ENCODE results near the gene NECAB2.

NECAB2 gene

DNA sequence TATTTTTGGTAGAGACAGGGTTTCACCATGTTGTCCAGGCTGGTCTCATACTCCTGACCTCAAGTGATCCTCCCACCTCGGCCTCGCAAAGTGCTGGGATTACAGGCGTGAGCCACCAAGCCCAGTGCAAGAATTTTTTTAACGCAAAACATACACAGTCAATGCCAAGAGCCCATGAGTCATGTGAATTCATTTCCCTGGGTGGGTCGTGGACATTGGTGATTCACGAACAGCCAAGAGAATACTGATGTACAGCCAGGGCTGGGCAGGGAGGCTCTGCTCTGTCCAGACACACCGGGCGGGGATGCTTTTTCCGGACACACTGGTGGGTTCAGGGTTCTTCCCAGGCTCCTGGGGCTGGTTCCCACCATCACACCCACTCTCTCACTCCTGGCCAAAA, 56.8 kb downstream of the NECAB2 start:
- no peak for DNase-seq (ENCODE audit: low read depth in 3 of 3)

DNA sequence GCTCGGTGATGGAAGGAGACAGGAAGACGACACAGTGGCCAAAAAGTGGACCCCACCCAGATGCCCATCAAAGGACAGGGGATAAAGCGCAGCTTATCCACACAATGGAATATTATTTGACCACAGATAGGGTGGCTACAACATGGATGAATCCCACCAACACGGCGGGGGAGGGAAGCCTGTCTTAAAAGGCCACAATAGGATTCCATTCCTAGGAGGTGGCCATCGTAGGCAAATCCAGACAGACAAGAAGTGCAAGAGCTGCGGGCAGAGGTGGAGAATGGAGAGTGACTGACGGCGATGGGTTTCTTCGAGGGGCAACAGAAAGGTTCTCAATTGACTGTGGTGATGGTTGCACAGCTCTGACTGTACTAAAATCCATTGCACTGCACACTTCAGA, 58.6 kb downstream of the NECAB2 start:
- DNase-seq (ENCODE audit: low read depth in 3 of 3): no peak

DNA sequence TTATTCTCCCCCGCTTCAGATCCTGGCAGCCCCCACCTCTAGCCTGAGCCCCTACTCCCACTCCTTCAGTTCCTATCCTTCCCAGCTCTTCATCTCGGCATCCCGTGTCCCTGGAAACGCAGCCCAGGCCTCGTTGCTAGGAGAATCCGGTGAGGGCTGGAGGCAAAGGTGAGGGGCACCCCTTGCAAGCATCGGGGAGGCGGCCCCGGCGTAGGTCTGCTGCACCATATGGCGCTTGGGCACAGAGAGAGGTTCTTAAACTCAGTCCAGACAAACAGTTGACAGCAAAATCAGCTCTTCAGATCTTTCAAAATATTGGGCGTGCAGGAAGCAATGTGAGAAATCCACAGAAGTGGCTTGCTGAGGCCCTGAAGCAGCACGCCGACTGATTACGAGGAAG, 59.6 kb downstream of the NECAB2 start:
- no peak for DNase-seq (ENCODE audit: low read depth in 3 of 3)

DNA sequence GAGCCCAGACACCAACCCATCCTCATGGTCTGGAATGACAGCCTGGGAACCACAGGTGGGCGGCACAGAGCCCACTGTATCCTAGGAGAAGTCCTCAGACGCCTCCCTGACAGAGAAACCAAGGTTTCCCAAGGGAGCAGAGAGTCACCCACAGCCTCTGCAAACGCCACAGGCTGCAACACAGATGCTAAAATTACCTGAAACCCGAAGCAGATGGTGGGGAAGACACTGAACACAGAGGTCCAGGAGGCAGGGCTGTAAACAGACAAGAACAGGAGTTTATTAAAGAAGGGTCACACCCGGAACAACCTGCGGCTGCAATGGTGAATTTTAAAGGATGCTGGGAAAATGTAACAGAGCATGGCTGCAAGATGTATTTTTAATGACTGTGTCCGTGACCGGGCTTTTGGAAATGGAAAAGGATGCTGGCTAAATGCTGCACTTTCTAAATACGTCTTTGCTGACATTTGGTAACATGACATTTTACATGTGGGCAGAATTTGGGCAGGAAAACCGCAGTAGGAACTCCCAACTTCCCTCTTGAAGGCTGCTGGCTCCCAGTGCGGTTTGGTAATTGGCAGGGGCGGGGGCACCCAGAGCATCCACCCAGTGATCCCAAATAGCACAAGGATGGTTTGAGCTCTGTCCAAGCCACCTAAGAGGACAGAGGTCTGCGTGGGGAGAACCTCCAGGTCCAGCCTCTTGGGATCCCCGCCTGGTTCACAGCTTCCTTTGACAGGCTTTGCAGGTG, 61.4 kb downstream of the NECAB2 start:
- no peak for DNase-seq (ENCODE audit: low read depth in 3 of 3)

DNA sequence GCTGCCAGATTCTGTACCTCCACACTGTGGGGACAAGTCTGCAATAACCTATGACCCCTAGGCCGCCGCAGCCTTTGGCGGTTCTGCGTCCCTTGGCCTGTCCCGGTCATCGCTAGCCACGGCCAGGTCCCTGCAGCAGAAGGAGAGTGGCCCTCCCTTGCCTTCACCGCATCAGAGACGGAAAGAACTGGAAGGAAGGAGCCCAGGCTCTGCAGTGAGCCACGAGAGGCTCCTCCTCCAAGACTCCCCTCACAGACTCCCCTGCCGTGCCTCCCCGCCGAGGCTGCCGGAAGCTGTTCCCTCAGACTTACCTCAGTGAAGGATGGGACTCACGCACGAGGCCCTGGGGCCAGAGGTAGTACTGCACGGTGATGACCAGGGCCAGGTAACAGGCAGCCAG, 63.5 kb downstream of the NECAB2 start:
- DNase-seq (ENCODE audit: low read depth in 3 of 3): no peak

DNA sequence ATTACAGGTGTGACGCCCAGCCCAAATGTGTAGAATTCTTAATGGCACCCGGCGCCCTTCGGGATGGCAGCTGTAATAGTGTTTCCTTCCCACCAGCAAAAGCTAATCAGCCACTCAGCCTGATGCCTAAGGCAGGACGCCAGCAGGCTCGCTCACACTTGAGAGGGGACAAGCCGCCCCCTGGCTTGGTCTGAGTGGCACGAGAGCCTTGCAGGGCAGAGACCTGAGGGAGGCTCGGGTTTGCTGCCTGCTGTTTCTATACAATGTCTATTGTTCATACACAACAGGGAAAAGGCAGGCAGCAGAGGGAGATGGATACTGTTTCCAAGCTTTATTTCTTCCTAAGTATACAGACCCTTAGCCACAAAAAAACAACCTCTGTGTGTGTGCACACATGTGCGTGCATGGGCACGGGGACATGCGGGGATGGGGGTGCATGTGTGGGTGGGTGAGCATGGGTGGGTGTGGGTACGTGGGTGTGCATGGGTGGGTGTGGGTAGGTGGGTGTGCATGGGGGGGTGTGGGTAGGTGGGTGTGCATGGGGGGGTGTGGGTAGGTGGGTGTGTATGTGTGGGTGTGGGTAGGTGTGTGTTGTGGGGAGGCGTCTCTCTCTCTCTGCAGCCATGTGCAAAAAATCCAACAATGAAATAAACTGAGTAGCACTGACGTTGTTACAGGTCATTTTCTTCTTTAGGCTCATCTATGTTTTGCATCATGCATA, 64.6 kb downstream of the NECAB2 start:
- no peak for DNase-seq (ENCODE audit: low read depth in 3 of 3)

DNA sequence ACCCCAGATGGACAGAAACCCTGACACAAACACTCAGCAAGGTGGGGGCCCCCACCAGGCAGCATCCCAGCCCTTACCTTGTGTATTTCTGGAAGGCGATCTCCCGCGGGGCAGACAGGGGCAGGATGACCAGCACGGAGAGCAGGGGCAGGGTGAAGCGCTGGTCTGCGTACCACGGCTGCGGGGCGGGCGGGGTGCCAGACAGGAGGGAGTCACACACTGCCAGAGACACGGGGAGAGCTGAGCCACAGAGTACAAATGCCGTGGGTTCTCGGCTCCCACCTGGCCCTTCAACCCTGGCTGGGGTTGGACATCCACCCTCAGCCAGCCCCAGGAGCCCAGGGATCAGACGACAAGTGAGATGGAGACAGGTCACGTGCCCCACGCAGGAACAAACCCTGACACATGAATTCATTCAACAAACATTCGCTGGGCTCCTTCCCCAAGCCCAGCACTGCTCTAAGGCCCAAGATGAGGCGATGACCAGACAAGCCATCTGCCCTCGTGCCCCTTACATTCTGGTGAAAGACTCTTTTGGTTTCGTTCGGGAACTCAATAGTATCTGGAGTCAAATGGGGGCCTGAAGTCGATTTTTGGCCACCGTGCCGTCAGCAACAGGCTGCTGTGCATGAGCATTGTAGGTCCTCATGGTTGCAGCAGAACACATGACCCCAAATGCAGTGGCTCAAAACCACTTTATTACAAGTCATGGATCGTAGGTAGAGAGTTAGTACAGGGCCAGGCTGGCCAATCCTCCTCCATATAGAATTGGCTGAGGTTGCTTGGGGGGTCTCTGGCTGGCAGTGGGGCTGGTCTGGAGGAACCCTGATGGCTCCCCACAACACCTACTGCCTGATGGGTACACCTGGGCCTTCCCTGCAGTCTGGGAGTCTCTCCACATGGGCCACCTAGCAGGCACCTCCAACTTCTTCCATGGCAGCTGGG, 65.5 kb downstream of the NECAB2 start:
- no peak for DNase-seq (ENCODE audit: low read depth in 3 of 3)

DNA sequence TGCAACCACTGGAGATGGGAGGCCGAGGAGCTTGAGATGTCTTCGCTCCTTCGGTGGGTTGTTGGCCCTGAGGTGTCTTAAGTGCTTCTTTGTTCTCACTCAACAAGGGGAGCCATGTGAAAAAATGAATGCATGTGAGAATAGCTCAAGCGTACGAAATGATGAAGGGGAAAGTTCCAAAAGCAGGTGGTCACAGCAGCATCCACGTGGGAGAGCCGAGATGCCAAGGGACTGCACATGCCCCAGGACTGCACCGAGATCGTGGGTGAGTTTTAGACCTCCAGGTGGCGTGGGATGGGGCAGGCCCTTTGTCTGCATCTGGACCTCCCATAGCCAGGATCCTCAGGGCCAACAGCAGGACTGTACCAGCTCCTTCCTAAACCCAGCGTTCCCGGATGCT, 66.5 kb downstream of the NECAB2 start:
- DNase-seq (ENCODE audit: low read depth in 3 of 3): no peak

DNA sequence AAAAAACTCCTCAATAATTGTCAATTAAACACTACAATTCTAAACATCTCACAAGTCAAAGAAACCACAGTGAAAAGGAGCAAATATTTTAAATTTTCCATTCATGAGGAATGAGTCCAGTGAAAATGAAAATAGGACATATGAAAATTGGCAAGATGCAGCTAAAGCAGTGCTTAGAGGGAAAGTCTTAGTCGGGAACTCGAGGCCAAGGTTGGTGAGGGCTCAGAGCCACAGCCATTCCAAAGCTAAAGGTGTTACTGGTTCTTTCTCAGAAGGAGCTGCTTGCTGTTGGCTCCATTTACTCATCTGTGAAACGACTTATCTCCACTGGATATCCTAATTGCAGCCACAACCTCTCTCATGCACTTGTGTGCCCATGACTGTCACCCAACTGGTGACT, 68.1 kb downstream of the NECAB2 start:
- DNase-seq (ENCODE audit: low read depth in 3 of 3): no peak

DNA sequence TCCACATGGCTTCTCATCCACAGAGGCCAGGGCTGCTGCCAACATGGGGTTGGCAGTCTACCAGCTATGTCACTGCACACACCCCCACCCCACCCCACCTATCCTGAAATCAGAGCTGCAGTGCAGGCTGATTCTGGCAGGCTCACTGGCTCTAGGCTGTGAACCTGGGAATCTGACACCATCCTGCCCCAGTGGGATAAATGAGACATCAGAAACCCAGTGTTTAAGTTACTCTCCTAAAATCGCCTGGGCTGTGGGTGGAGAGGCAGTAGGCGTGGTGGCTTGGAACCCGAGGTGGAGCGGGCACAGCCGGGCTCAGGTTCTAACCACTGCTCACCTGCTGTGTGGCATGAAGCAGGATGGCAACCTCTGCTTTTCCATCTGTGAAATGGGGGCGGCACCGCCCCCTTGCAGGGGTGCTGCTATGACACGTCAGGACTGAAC, 69.0 kb downstream of the NECAB2 start:
- DNase-seq (ENCODE audit: low read depth in 3 of 3): no peak

DNA sequence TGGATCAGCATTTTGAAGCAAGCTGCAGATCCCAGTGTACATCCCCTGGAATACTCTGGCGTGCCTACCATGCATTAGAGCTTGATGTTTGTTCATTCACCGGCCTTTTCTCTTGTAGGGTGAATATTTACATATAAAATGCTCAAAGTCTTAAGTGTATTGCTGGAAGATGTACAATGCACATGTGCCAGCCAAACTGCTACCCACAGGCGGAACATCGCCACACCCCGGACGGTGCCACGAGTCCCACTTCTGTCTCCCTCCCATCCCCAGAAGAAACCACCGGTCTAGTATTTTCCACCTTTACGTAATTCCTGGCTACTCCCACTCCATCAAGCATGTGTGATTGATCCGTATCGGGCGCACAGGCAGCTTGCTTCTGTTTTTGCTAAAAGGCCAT, 70.4 kb downstream of the NECAB2 start:
- DNase-seq (ENCODE audit: low read depth in 3 of 3): no peak

DNA sequence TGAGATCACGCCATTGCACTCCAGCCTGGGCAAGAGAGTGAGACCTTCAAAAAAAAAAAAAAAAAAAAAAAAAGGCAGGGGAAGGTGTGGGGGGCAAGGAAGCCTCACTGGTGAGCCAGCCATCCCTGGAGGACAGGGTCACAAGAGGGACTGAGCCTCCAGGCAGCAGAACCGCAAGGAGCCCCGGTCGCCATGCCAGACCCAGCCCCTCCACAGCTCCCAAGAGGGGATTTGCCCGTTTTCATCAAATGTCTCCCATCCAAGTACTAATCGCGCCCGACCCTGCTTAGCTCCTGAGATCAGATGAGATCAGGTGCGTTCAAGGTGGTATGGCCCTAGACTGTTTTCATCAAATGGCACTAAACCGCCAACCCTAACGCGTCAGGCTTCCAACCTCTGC, 71.7 kb downstream of the NECAB2 start:
- no peak for DNase-seq (ENCODE audit: low read depth in 3 of 3)

DNA sequence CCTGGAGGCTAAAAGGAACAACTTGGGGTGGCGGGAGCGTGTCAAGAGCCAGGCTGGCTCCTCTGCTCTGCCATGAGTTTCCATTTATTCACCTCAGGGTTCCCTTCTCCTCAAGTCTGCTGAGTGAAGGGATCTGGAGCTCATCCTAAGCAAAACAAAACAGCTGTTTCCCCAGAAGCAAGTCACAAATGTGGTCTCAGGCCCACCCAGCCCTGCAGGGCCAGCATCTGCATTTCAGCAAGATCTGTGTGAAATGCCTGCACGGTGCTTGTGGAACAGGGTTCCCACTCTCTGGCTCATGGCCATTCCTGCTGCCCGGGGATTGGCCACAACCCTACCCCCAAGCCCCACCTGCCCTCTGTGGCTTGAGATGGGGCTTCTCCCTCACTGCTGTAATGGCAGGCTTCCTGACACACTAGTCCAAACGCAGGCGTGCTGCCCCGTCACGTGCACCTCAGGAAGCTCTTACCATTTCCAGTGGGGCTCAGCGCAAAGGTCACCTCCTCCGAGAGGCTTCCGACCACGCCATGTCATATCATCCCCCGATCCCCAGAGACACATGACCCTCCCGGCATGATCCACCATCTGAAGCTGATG, 72.3 kb downstream of the NECAB2 start:
- no peak for DNase-seq (ENCODE audit: low read depth in 3 of 3)

DNA sequence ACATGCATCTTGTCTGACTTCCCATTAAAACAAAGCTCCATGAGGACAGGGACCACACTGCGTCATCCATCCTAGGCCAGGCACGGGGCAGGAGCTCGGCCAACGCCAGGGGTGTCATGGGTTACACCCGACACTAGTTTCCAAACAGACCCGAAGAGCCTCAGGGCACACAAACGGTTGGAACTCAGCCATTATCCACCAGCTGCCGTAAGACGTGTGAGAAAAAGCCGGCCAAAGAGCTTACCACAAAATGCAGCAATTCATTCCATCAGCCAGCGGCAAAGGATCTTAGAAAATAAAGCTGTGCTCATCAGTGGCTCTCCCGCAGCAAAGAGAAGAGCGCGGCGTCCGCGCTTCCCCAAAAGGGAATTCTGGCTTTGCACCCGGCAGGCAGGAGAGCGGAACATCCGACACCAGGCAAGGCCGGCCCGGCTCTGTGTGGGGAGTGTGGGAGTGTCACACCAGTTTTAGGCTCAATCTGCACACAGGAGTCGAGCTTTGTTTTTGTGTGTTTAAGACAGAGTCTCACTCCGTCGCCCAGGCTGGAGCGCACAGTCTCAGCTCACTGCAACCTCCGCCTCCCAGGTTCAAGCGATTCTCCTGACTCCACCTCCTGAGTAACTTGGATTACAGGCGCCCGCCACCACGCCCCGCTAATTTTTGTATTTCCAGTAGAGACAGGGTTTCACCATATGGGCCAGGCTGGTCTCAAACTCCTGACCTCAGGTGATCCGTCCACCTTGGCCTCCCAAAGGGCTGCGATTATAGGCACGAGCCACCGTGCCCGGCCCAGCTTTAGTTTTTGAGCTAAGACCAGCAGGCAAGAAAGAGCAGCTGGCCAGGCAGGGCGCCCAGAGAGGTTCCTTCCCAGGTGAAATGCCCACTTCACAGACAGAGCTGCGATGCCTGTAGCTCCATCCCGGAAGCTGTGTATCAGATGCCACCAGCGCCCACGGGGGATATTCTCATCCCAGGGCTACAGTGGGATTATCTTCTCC, 73.1 kb downstream of the NECAB2 start:
- no peak for DNase-seq (ENCODE audit: low read depth in 3 of 3)

DNA sequence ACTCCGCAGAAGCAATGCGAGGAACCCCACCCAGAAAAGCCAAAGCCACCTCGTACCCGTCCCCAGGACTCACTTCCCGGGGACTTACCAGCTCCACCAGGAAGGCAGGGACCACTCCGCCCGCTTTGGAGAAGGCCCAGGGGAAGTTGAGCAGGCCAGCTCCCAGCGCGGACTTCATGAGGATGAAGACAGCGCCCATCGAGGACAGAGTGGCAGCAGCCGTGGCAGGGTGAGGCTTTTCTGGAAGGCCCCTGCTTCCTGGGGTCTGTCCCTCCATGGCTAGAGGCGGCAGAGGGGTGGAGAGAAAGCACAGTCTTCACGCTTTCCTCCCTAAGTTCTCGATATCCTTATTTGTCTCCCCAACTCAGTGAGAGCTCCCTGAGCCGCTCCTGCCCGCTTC, 73.8 kb downstream of the NECAB2 start:
- no peak for DNase-seq (ENCODE audit: low read depth in 3 of 3)

DNA sequence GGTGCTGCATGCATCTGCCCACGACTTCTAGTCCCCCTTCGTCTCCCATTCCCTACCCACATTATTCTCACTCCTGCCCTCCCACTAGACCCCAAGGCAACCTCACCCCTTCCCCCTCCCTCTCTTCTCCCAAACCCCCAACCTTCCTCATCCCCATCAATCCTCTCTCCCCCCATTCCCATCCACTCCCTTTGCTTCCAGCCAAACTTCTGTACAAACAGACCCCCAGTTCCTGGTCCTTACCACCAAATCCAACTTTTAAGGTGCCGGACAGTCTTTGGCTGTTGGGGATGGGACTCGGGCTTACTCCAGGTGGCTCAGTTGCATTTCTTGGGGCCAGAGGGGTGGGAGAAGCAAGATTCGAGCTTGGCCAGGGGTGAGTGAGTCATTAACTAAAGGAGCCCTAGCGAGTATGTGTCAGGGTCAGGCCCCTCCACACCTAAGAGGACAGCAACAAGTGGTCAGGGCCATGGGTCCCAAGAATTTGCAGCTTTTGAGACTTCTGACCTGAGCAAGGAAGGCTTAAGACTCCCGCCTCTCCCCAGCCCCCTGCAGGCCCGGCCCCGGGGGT, 74.3 kb downstream of the NECAB2 start, which contains the start of gene SLC38A8:
SLC38A8 (minus strand) TSS at position 488 of the 571 bp plus-strand sequence. CDS start 638 bp downstream, outside the sequence.
- no peak for DNase-seq (ENCODE audit: low read depth in 3 of 3)

DNA sequence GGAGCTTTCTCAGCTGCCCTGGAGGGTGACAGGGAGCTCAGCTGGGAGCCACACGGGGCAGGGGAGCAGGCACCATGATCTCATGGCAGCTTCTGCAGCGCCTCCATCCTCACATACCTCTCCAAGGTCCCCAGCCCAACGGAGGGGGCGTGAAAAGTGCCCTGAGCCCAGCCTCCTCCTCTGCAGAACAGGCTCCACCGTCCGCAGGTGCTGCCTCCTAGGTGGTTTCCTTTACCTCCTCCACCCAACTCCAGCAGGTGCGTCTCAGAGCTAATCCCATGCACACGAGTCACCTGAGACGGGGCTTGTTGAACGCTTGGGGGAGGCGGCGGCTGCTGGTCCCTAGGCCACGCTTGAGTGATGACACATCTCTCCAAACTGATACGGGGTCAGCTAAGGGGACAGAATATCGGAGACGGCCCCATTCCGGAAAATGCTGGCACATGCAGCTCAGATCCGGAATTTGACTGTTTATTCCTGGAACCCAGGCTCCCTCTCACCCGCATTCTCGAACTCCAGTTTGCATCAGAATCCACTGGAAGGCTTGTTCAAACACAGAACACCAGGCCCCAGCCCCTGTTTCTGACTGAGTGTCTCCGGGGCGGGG, 74.9 kb downstream of the NECAB2 start:
- DNase-seq (ENCODE audit: low read depth in 3 of 3): no peak

DNA sequence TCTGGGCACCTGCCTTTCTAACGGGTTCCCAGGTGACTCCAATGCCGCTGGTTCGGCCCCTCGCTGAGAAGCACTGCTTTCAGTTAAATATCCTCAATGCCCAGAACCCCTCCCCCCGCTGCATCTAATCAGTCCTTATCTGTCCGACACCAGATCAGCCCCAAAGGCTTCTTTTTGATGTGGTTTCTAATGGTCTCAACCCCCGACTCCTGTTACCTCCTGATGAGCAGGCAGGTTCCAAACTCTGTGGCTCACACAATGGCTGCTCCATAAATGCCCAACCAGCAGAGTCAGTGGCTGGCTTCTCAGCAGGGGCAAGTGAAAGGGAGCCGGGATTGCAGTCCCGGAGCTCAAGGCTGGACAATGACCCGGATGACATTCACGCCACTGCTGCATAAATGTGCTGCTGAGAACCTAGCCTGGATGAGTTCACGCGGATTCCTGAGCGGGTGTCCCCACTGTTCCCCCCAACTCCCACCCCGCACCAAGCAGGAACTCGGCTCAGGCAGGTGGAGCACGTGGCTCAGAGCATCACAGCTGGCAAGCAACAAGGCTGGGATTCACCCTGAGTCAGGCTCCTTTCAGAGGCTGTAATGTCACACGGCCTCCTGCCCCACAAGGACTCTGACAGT, 75.6 kb downstream of the NECAB2 start:
- DNase-seq (ENCODE audit: low read depth in 3 of 3): no peak

DNA sequence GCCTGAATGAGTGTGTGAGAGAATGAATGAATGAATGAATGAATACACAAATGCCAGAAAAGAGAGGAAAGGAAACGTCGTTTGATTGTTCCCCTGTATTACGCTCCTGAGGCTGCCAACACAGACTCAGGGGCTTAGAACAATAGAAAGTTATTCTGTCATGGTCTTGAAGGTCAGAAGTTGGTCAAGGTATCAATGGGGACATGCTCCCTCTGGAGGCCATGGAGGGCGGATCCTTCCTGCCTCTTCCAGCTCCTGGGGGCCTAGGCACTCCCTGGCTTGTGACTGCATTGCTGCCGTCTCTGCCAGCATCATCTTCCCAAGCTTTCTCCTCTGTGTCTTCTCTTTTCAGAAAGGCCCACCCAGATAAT, 76.1 kb downstream of the NECAB2 start:
- DNase-seq (ENCODE audit: low read depth in 3 of 3): no peak

Data from stimulated activated CD4-positive, alpha-beta T cell treated with anti-CD3 and anti-CD28 coated beads, TNF-alpha, amount 100 ng/mL, for 24 hours (primary cell).